Thyroid gland (tissue), 4 donors: ENCODE results near the gene ILKAP.

Source experiments
- CTCF ChIP-seq, 6 experiments: fragments of 200-600 bp in 3 of 6; fragments of 450-650 bp in 3 of 6; sonication (generic) in 3 of 6; IDR thresholded peaks; one replicate each; pipeline ENCODE4 v1.5.1; 2016 to 2019; ENCODE audit warnings: antibody characterized with exemption in 6 of 6, mild to moderate bottlenecking in 2 of 6, inconsistent platforms in 1 of 6, moderate library complexity in 1 of 6
- POLR2A ChIP-seq, 2 donors: fragments of 450-650 bp; IDR thresholded peaks; one replicate each; pipeline ENCODE4 v1.6.1; 2017; ENCODE audit warnings: antibody characterized with exemption in 2 of 2, mild to moderate bottlenecking in 2 of 2, moderate library complexity in 1 of 2

GRCh38 chr2:238144262-238144661 lies 59.2 kb downstream of the ILKAP start:
- TF ChIP-seq CTCF (IDR thresholded peaks at IDR 0.05) (no peak), POLR2A (IDR thresholded peaks at IDR 0.05) (no peak)
